NB4 (cell line): ENCODE data around the gene GALNT2.

Experiments
- DNase-seq: peaks from one replicate; pipeline ENCODE4 v3.0.0; 2010; ENCODE audit warnings: low read depth
- H3K4me3 ChIP-seq: one replicate; pipeline ENCODE4 v1.5.1; 2011; ENCODE audit warnings: mild to moderate bottlenecking, low read depth, low read length, moderate library complexity
- MYC ChIP-seq: IDR thresholded peaks from 2 replicates; pipeline ENCODE4 v1.6.1; 2011; ENCODE audit warnings: low read depth, low read length
- POLR2A ChIP-seq: IDR thresholded peaks from 2 replicates; pipeline ENCODE4 v1.6.1; 2011; ENCODE audit warnings: mild to moderate bottlenecking; ENCODE audit not compliant: insufficient read length; ENCODE audit errors: extremely low read depth
- TF ChIP-seq, protein P1 (sequence below): IDR thresholded peaks from 2 replicates; pipeline ENCODE4 v1.6.1; 2011; ENCODE audit warnings: low read depth, low read length
- TF ChIP-seq, protein P2 (sequence below): IDR thresholded peaks from one replicate; pipeline ENCODE4 v1.5.1; 2012; ENCODE audit warnings: low read depth, low read length

Gene GALNT2

GRCh38 chr1:230254265-230254664 is 187.2 kb downstream of the GALNT2 start:
- H3K4me3 ChIP-seq, result no peak overlapping the region
- TF ChIP-seq, protein P1, sequence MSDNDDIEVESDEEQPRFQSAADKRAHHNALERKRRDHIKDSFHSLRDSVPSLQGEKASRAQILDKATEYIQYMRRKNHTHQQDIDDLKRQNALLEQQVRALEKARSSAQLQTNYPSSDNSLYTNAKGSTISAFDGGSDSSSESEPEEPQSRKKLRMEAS, result no peak
- TF ChIP-seq MYC (no peak), POLR2A (no peak)
- TF ChIP-seq, protein P2, sequence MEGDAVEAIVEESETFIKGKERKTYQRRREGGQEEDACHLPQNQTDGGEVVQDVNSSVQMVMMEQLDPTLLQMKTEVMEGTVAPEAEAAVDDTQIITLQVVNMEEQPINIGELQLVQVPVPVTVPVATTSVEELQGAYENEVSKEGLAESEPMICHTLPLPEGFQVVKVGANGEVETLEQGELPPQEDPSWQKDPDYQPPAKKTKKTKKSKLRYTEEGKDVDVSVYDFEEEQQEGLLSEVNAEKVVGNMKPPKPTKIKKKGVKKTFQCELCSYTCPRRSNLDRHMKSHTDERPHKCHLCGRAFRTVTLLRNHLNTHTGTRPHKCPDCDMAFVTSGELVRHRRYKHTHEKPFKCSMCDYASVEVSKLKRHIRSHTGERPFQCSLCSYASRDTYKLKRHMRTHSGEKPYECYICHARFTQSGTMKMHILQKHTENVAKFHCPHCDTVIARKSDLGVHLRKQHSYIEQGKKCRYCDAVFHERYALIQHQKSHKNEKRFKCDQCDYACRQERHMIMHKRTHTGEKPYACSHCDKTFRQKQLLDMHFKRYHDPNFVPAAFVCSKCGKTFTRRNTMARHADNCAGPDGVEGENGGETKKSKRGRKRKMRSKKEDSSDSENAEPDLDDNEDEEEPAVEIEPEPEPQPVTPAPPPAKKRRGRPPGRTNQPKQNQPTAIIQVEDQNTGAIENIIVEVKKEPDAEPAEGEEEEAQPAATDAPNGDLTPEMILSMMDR, result no peak
- no peak for DNase-seq

DNA sequence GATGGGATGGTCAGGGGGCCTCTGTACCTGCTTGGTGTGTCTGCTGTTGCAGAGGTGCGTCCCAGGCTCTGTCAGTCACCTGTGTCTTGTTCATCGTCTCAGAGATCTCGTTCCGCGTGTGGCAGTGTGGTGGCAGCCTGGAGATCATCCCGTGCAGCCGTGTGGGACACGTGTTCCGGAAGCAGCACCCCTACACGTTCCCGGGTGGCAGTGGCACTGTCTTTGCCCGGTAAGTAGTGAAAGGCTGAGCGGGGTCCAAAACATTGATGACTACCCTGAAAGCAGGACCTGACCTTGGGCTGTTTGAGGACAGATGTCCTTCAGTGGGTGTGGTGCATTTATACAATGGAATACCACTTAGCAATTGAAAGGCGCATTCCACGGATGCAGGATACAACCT is 188.1 kb downstream of the GALNT2 start:
- no peak for DNase-seq

GRCh38 chr1:230255991-230256390 is 189.0 kb downstream of the GALNT2 start:
- no peak overlapping the region for H3K4me3 ChIP-seq
- TF ChIP-seq, protein P2, result no peak
- no peak for DNase-seq

More for the DNA sequence above, 188.1 kb downstream of the GALNT2 start:
- TF ChIP-seq MYC, result no peak
- TF ChIP-seq POLR2A, result no peak
- TF ChIP-seq, protein P2, result no peak
- TF ChIP-seq, protein P1, result no peak
- H3K4me3 ChIP-seq, result no peak overlapping the region

DNA sequence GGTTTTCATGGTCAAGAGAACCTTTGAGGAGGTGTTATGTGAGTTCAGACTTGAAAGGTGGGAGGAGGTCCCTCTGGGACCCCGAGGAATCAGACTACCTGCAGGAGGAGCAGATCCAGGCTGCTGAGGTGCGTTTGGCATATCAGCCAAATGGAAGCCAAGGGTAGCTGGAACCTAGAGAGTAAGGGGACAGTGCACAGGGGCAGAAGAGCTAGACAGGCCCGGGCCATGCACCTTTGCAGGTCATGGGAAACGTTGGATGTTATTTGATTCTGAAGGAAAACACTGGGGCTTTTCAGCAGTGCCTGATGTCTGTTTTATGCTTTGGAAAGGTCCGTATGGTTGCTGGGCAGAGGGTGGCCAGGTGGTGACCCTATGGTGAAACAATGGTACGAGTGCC is 189.9 kb downstream of the GALNT2 start:
- no peak for DNase-seq
- H3K4me3 ChIP-seq, result no peak overlapping the region
- TF ChIP-seq POLR2A, result no peak
- TF ChIP-seq, protein P2, result no peak
- TF ChIP-seq MYC, result no peak
- TF ChIP-seq, protein P1, result no peak

GRCh38 chr1:230259621-230260020 is 192.6 kb downstream of the GALNT2 start:
- DNase-seq, result no peak
- TF ChIP-seq MYC (no peak), POLR2A (no peak)
- TF ChIP-seq, protein P1, result no peak
- TF ChIP-seq, protein P2, result no peak
- no peak overlapping the region for H3K4me3 ChIP-seq

- DNase-seq, result no peak
- TF ChIP-seq POLR2A (no peak), MYC (no peak)
- TF ChIP-seq, protein P1, result no peak
- H3K4me3 ChIP-seq, result no peak overlapping the region
Observed at GRCh38 chr1:230260831-230261230, 193.8 kb downstream of the GALNT2 start.
